SK-N-MC (cell line): ENCODE results near the gene SESN2.

Experiments used
- EZH2 ChIP-seq: fragments of 200-600 bp; sonication (generic); IDR thresholded peaks from one replicate; pipeline ENCODE4 v1.6.1; 2017; ENCODE audit warnings: antibody characterized with exemption
- FOXP2 ChIP-seq: optimal IDR thresholded peaks from 2 replicates; pipeline ENCODE3; 2011; ENCODE audit warnings: mild to moderate bottlenecking, moderate library complexity; ENCODE audit not compliant: insufficient read depth; ENCODE audit errors: extremely low read length, control extremely low read depth
- POLR2AphosphoS5 ChIP-seq: IDR thresholded peaks from 2 replicates; pipeline ENCODE4 v1.6.1; 2012; ENCODE audit warnings: mild to moderate bottlenecking, low read depth, low read length, borderline replicate concordance

GRCh38 chr1:28314547-28314941 lies 55.2 kb downstream of the SESN2 start:
- no peak for TF ChIP-seq EZH2
- no peak for TF ChIP-seq FOXP2
- no peak for TF ChIP-seq POLR2AphosphoS5
